Endometrial microvascular endothelial cells (primary cell): ENCODE measurements around the gene DGKD. TPM values are rescaled to one million over a fixed set of nuclear protein-coding genes. Genes with fewer than 3 reads are reported as not detected.

ENCODE experiments used
- in situ Hi-C: cut with HindIII; loops from 2 replicates; pipeline ENCODE4 v1.10.0; 2017; ENCODE audit warnings: low sequenced_read_pairs, low pct_unique_long_range_greater_than_20kb; ENCODE audit errors: inconsistent ontology term
- total RNA-seq: library from RNA; depleted of rRNA; stranded (reverse); fragments of >200 nt; gene quantifications from one replicate; pipeline ENCODE4 v1.2.3, GENCODE V29; 2015; ENCODE audit errors: inconsistent ontology term

The DGKD gene
- total RNA-seq, 1 donor from 2014 or later = 4.7 TPM

- in situ Hi-C loops = no loop called here
These were observed 64.7 kb downstream of the DGKD start for GRCh38 chr2:233418761-233419546.

- in situ Hi-C loops = no loop called here
These were observed 65.5 kb downstream of the DGKD start for GRCh38 chr2:233419602-233420391.

- in situ Hi-C loops = no loop called here
These were observed 67.0 kb downstream of the DGKD start for GRCh38 chr2:233421091-233421816.

- in situ Hi-C loops = no loop called here
These were observed 67.9 kb downstream of the DGKD start for GRCh38 chr2:233422050-233422639.

GRCh38 chr2:233422649-233423551 is 68.6 kb downstream of the DGKD start:
- in situ Hi-C loops = no loop called here

GRCh38 chr2:233423552-233423860 is 69.2 kb downstream of the DGKD start:
- in situ Hi-C loops = no loop called here

GRCh38 chr2:233424154-233424951 is 70.1 kb downstream of the DGKD start:
- in situ Hi-C loops = no loop called here

GRCh38 chr2:233426619-233427342 is 72.5 kb downstream of the DGKD start:
- in situ Hi-C loops = no loop called here

GRCh38 chr2:233428008-233428407 is 73.7 kb downstream of the DGKD start:
- in situ Hi-C loops = no loop called here

GRCh38 chr2:233428438-233428837 is 74.1 kb downstream of the DGKD start:
- in situ Hi-C loops = no loop called here

GRCh38 chr2:233429175-233429897 is 75.0 kb downstream of the DGKD start:
- in situ Hi-C loops = no loop called here

GRCh38 chr2:233430081-233430480 is 75.8 kb downstream of the DGKD start:
- in situ Hi-C loops = no loop called here

GRCh38 chr2:233430651-233431050 is 76.4 kb downstream of the DGKD start:
- in situ Hi-C loops = no loop called here

GRCh38 chr2:233433029-233433428 is 78.7 kb downstream of the DGKD start:
- in situ Hi-C loops = no loop called here

- in situ Hi-C loops = no loop called here
These were observed 79.5 kb downstream of the DGKD start for GRCh38 chr2:233433794-233434193.

GRCh38 chr2:233434666-233435330 is 80.5 kb downstream of the DGKD start:
- in situ Hi-C loops = no loop called here
